ENCODE data around the gene IRX3.
"Not testable (repeated sequence)": the region's sequence is repeated elsewhere in the genome, so short reads cannot be mapped to it uniquely, and the experiment has no call there.

The IRX3 gene

GRCh38 chr16:54273566-54273965 lies 13.0 kb downstream of the IRX3 start:
- no peak for DNase-seq

GRCh38 chr16:54270711-54271110 lies 15.9 kb downstream of the IRX3 start:
- no peak for DNase-seq

GRCh38 chr16:54269461-54269860 lies 17.1 kb downstream of the IRX3 start:
- DNase-seq = no peak

- no peak for DNase-seq
Observed at GRCh38 chr16:54268766-54269165, 17.8 kb downstream of the IRX3 start.

GRCh38 chr16:54268340-54268739 lies 18.2 kb downstream of the IRX3 start:
- DNase-seq = no peak

GRCh38 chr16:54266363-54266955 lies 20.1 kb downstream of the IRX3 start:
- no peak for DNase-seq

- no peak for DNase-seq
Observed at GRCh38 chr16:54265575-54266107, 20.9 kb downstream of the IRX3 start.

- DNase-seq = no peak
Observed at GRCh38 chr16:54253118-54253517, 33.5 kb downstream of the IRX3 start.

GRCh38 chr16:54248863-54249710 lies 37.5 kb downstream of the IRX3 start:
- DNase-seq = no peak

- DNase-seq = not testable (repeated sequence)
Observed at GRCh38 chr16:54247705-54248104, 38.9 kb downstream of the IRX3 start.

GRCh38 chr16:54246454-54246821 lies 40.1 kb downstream of the IRX3 start:
- no peak for DNase-seq

- DNase-seq = no peak
Observed at GRCh38 chr16:54245788-54246453, 40.7 kb downstream of the IRX3 start.

GRCh38 chr16:54244061-54244886 lies 42.3 kb downstream of the IRX3 start:
- DNase-seq = no peak

GRCh38 chr16:54243202-54243601 lies 43.4 kb downstream of the IRX3 start:
- DNase-seq = no peak

GRCh38 chr16:54242199-54242598 lies 44.4 kb downstream of the IRX3 start:
- no peak for DNase-seq

GRCh38 chr16:54241525-54241924 lies 45.1 kb downstream of the IRX3 start:
- DNase-seq = no peak

GRCh38 chr16:54240271-54241129 lies 46.1 kb downstream of the IRX3 start:
- DNase-seq = no peak

- DNase-seq = no peak
Observed at GRCh38 chr16:54239456-54239855, 47.1 kb downstream of the IRX3 start.

GRCh38 chr16:54236773-54237172 lies 49.8 kb downstream of the IRX3 start:
- DNase-seq = no peak

GRCh38 chr16:54233615-54234014 lies 53.0 kb downstream of the IRX3 start:
- DNase-seq = no peak
